HG03457 (cell line): ENCODE results near the gene ATP11A.
"Not testable (repeated sequence)": the region's sequence is repeated elsewhere in the genome, so short reads cannot be mapped to it uniquely, and the experiment has no call there.

ENCODE experiments used
- ATAC-seq: cut with Tn5 transposase; IDR thresholded peaks from one replicate; pipeline ENCODE4 v1.9.1; 2021; ENCODE audit warnings: moderate number of reproducible peaks; ENCODE audit not compliant: unreplicated experiment

ATP11A gene

GRCh38 chr13:112708560-112709240 is 18.9 kb downstream of the ATP11A start:
- no peak for ATAC-seq

GRCh38 chr13:112709316-112709715 is 19.5 kb downstream of the ATP11A start:
- ATAC-seq, result not testable (repeated sequence)

GRCh38 chr13:112709825-112710783 is 20.3 kb downstream of the ATP11A start:
- ATAC-seq, result no peak

- ATAC-seq, result no peak
Observed at GRCh38 chr13:112710855-112711527, 21.2 kb downstream of the ATP11A start.

GRCh38 chr13:112711528-112712265 is 21.9 kb downstream of the ATP11A start:
- no peak for ATAC-seq

- no peak for ATAC-seq
Observed at GRCh38 chr13:112712451-112713207, 22.8 kb downstream of the ATP11A start.

GRCh38 chr13:112713517-112714253 is 23.8 kb downstream of the ATP11A start:
- ATAC-seq, result no peak

GRCh38 chr13:112714376-112715174 is 24.7 kb downstream of the ATP11A start:
- ATAC-seq, result no peak

- no peak for ATAC-seq
Observed at GRCh38 chr13:112715210-112715609, 25.4 kb downstream of the ATP11A start.

GRCh38 chr13:112715715-112716460 is 26.1 kb downstream of the ATP11A start:
- no peak for ATAC-seq

GRCh38 chr13:112716461-112716820 is 26.6 kb downstream of the ATP11A start:
- ATAC-seq, result no peak

GRCh38 chr13:112716841-112717520 is 27.1 kb downstream of the ATP11A start:
- ATAC-seq, result no peak

GRCh38 chr13:112718318-112718717 is 28.5 kb downstream of the ATP11A start:
- ATAC-seq, result no peak

- no peak for ATAC-seq
Observed at GRCh38 chr13:112719016-112719415, 29.2 kb downstream of the ATP11A start.

- no peak for ATAC-seq
Observed at GRCh38 chr13:112719556-112719955, 29.7 kb downstream of the ATP11A start.

- no peak for ATAC-seq
Observed at GRCh38 chr13:112720251-112720650, 30.4 kb downstream of the ATP11A start.

GRCh38 chr13:112720814-112721197 is 31.0 kb downstream of the ATP11A start:
- no peak for ATAC-seq
